Testis (tissue), 5 donors: ENCODE measurements around the gene SHC1. TPM values are rescaled to one million over a fixed set of nuclear protein-coding genes. Genes with fewer than 3 reads are reported as not detected.

Experiments used
- DNase-seq: peaks from one replicate; pipeline ENCODE4 v3.0.0-alpha.2; 2019
- H3K27ac ChIP-seq, 2 donors: fragments of 200-600 bp; sonication (generic); one replicate each; pipeline ENCODE4 v1.5.1; 2019
- H3K27me3 ChIP-seq: fragments of 200-600 bp; sonication (generic); one replicate; pipeline ENCODE4 v1.5.1; 2019
- H3K36me3 ChIP-seq: fragments of 200-600 bp; sonication (generic); one replicate; pipeline ENCODE4 v1.5.1; 2017; ENCODE audit warnings: low read depth; ENCODE audit errors: missing control alignments
- H3K4me1 ChIP-seq: fragments of 200-600 bp; sonication (generic); one replicate; pipeline ENCODE4 v1.5.1; 2019
- H3K4me3 ChIP-seq, 2 donors: fragments of 200-600 bp; sonication (generic); one replicate each; pipeline ENCODE4 v1.5.1; 2017 to 2019
- H3K9me3 ChIP-seq: fragments of 200-600 bp; sonication (generic); one replicate; pipeline ENCODE4 v1.5.1; 2017
- CTCF ChIP-seq, 3 experiments: fragments of 450-650 bp in 2 of 3; fragments of 200-600 bp in 1 of 3; sonication (generic) in 1 of 3; IDR thresholded peaks; one replicate each; pipeline ENCODE4 v1.5.1; 2016 to 2019; ENCODE audit warnings: antibody characterized with exemption in 3 of 3, mild to moderate bottlenecking in 2 of 3, moderate library complexity in 1 of 3
- POLR2A ChIP-seq: fragments of 450-650 bp; IDR thresholded peaks from one replicate; pipeline ENCODE4 v1.6.1; 2017; ENCODE audit warnings: antibody characterized with exemption, mild to moderate bottlenecking, moderate library complexity
- WGBS, 2 donors: methylation state at CpG; one replicate each; pipeline ENCODE4 v1.1.5; 2018; 5-methylcytosine and 5-hydroxymethylcytosine counted together
- intact Hi-C: fragments of 100-400 bp; cut with DNase I; formaldehyde crosslinking; loops from one replicate; pipeline ENCODE4 v1.15.1; 2023; ENCODE audit warnings: low total_unique reads
- long read RNA-seq, 2 donors: transcript quantifications; one replicate each; lab custom pipeline, GENCODE V29; 2026
- polyA plus RNA-seq: library from polyadenylated mRNA; stranded (reverse); fragments of 350-450 nt; fragmentation: Illumina TruSeq; extraction: RNeasy Lipid Tissue Mini Kit (QIAGEN cat#74804); gene quantifications from one replicate; pipeline ENCODE4 v1.2.3, GENCODE V29; 2014; ENCODE audit warnings: low read depth, low replicate concordance; ENCODE audit not compliant: insufficient read depth
- total RNA-seq, 2 donors: library from RNA; depleted of rRNA; stranded (reverse); fragments of >200 nt; gene quantifications; one replicate each; pipeline ENCODE4 v1.2.3, GENCODE V29; 2016

SHC1 gene
- total RNA-seq = 10 to 100 TPM; 47.9 to 59.3 TPM
- 49.0 TPM for polyA plus RNA-seq
- long read RNA-seq, donor 1, transcript SHC1-210 (12 exons, 3,481 nt) = major isoform, 8 of 24 reads
- long read RNA-seq, donor 1, partial matches to known transcripts = 7 of 24 reads
- long read RNA-seq, donor 1, other reads (novel, unspliced or antisense) = 0 of 24 reads
- long read RNA-seq, donor 2, transcript SHC1-210 (12 exons, 3,481 nt) = major isoform, 5 of 140 reads
- long read RNA-seq, donor 2, transcript SHC1-204 (13 exons, 3,059 nt) = major isoform, 5 of 140 reads
- long read RNA-seq, donor 2, partial matches to known transcripts = 36 of 140 reads
- long read RNA-seq, donor 2, other reads (novel, unspliced or antisense) = 89 of 140 reads

GRCh38 chr1:154970631-154971340, at the start of gene SHC1:
Gene SHC1 (minus strand): TSS chr1:154970747. CDS start chr1:154970526, 221 bp downstream.
- Histone ChIP-seq H3K9me3 (no peaks in the 10 kb centered on the region), H3K4me1 (peaks cover 41% of the 10 kb centered on the region), H3K4me3 (peak within 1 kb of the TSS; percentile 40 to 46), H3K27me3 (no peaks in the 10 kb centered on the region), H3K27ac (peak within 1 kb of the TSS; percentile 88 to 99), H3K36me3 (no peaks in the 10 kb centered on the region)
- peak; percentile 94 for DNase-seq
- WGBS, 2 donors = 13 to 25% methylated on average over 10 to 14 of the region's 15 CpGs
- peak; percentile 83 for TF ChIP-seq POLR2A
- no peak for TF ChIP-seq CTCF (IDR thresholded peaks at IDR 0.05)
- intact Hi-C loops = no loop called here

GRCh38 chr1:155019377-155020245, 49.1 kb upstream of the SHC1 start:
- 79 to 80% methylated on average over 11 of the region's 11 CpGs for WGBS, 2 donors
- Histone ChIP-seq H3K4me3 (no peak overlapping the region), H3K27me3 (no peaks in the 10 kb centered on the region), H3K9me3 (no peaks in the 10 kb centered on the region), H3K4me1 (peaks cover 13% of the 10 kb centered on the region), H3K27ac (no peak overlapping the region), H3K36me3 (no peaks in the 10 kb centered on the region)
- intact Hi-C loops = no loop called here
- no peak for DNase-seq
- no peak for TF ChIP-seq CTCF (IDR thresholded peaks at IDR 0.05)
- no peak for TF ChIP-seq POLR2A

- no peaks in the 10 kb centered on the region for H3K27me3 ChIP-seq
- intact Hi-C loops = no loop called here
- WGBS, 2 donors = 82 to 83% methylated on average over 7 to 8 of the region's 8 CpGs
- no peaks in the 10 kb centered on the region for H3K36me3 ChIP-seq
- no peak for DNase-seq
- H3K4me1 ChIP-seq = peaks cover 13% of the 10 kb centered on the region
- H3K4me3 ChIP-seq = no peak overlapping the region
- H3K27ac ChIP-seq = no peak overlapping the region
- H3K9me3 ChIP-seq = no peaks in the 10 kb centered on the region
- TF ChIP-seq POLR2A (no peak), CTCF (IDR thresholded peaks at IDR 0.05) (no peak)
Observed at GRCh38 chr1:155018617-155019348, 48.2 kb upstream of the SHC1 start.

- Histone ChIP-seq H3K27ac (peak overlapping the region; percentile 74 to 91), H3K9me3 (no peaks in the 10 kb centered on the region), H3K4me1 (peaks cover 13% of the 10 kb centered on the region), H3K36me3 (no peaks in the 10 kb centered on the region), H3K4me3 (peak overlapping the region in 1 of 2 donors; percentile 58), H3K27me3 (no peaks in the 10 kb centered on the region)
- TF ChIP-seq POLR2A (no peak), CTCF (IDR thresholded peaks at IDR 0.05) (no peak)
- intact Hi-C loops = no loop called here
- no peak for DNase-seq
- WGBS, 2 donors = 35 to 56% methylated on average over 6 of the region's 6 CpGs
Observed at GRCh38 chr1:155017946-155018316, 47.4 kb upstream of the SHC1 start.
